ENCODE data around the gene SLC7A4. TPM values are rescaled to one million over a fixed set of nuclear protein-coding genes. Genes with fewer than 3 reads are reported as not detected.

The SLC7A4 gene
- total and polyA plus RNA-seq, 8 donors, result 0.14 to 3.0 (median 0.40) TPM

GRCh38 chr22:21016644-21017420 lies 15.5 kb downstream of the SLC7A4 start:
- Histone ChIP-seq H3K4me1 (peaks cover 10 to 14% of the 10 kb centered on the region in 2 donors), H3K27me3 (peaks cover 0 to 17% of the 10 kb centered on the region in 2 donors), H3K36me3 (no peaks in the 10 kb centered on the region), H3K9me3 (no peaks in the 10 kb centered on the region), H3K27ac (no peak overlapping the region), H3K4me3 (no peak overlapping the region)
- DNase-seq (peak in 1 of 4 donors; percentile 36), ATAC-seq (no peak)
- intact Hi-C loops (cut with DNase I), result no loop called here
- no peak for TF ChIP-seq CTCF (IDR thresholded peaks at IDR 0.05)

- no peaks in the 10 kb centered on the region for H3K9me3 ChIP-seq
- peak in 1 of 4 donors; percentile 25 for DNase-seq
- peaks cover 0 to 17% of the 10 kb centered on the region in 2 donors for H3K27me3 ChIP-seq
- no peak overlapping the region for H3K27ac ChIP-seq
- H3K4me1 ChIP-seq, result peaks cover 10 to 14% of the 10 kb centered on the region in 2 donors
- no peak for ATAC-seq
- intact Hi-C loops (cut with DNase I), result no loop called here
- H3K36me3 ChIP-seq, result no peaks in the 10 kb centered on the region
- H3K4me3 ChIP-seq, result no peak overlapping the region
- TF ChIP-seq CTCF (IDR thresholded peaks at IDR 0.05), result no peak
Measured at GRCh38 chr22:21015466-21016006, 16.8 kb downstream of the SLC7A4 start.

GRCh38 chr22:21014726-21015465 lies 17.5 kb downstream of the SLC7A4 start, which contains the start of gene P2RX6:
Gene P2RX6, plus strand, starts transcription at chr22:21015165. Its CDS starts 10 bp downstream, at chr22:21015175.
- Histone ChIP-seq H3K27me3 (peaks cover 0 to 17% of the 10 kb centered on the region in 2 donors), H3K4me1 (peaks cover 10 to 14% of the 10 kb centered on the region in 2 donors), H3K4me3 (peak within 1 kb of the TSS; percentile 20 to 40), H3K27ac (peak within 1 kb of the TSS; percentile 51 to 70), H3K36me3 (no peaks in the 10 kb centered on the region), H3K9me3 (no peaks in the 10 kb centered on the region)
- intact Hi-C loops (cut with DNase I), result no loop called here
- TF ChIP-seq CTCF (IDR thresholded peaks at IDR 0.05), result no peak
- peak in 3 of 4 donors; percentile 47 to 60 (median 60) for DNase-seq
- ATAC-seq, result peak; percentile 29

GRCh38 chr22:21014202-21014725 lies 18.1 kb downstream of the SLC7A4 start:
- intact Hi-C loops (cut with DNase I), result no loop called here
- ATAC-seq (peak; percentile 89), DNase-seq (peak; percentile 85 to 96 (median 92))
- no peaks in the 10 kb centered on the region for H3K36me3 ChIP-seq
- H3K4me3 ChIP-seq, result peak overlapping the region; percentile 20 to 40
- TF ChIP-seq CTCF (IDR thresholded peaks at IDR 0.05), result no peak
- no peaks in the 10 kb centered on the region for H3K9me3 ChIP-seq
- H3K27ac ChIP-seq, result peak overlapping the region; percentile 51 to 70
- H3K27me3 ChIP-seq, result peaks cover 0 to 17% of the 10 kb centered on the region in 2 donors
- H3K4me1 ChIP-seq, result peaks cover 10 to 14% of the 10 kb centered on the region in 2 donors
